K562 (cell line): ENCODE data around the gene ARHGAP22. TPM values are rescaled to one million over a fixed set of nuclear protein-coding genes. Genes with fewer than 3 reads are reported as not detected.

Experiments
- ASH1L ChIP-seq: fragments of 450-650 bp; IDR thresholded peaks from 2 replicates; pipeline ENCODE4 v1.6.1; 2018; ENCODE audit warnings: borderline replicate concordance, mild to moderate bottlenecking, low read depth; ENCODE audit not compliant: partially characterized antibody
- CLOCK ChIP-seq: fragments of 250-450 bp; sonication (Bioruptor Pico); IDR thresholded peaks from 2 replicates; pipeline ENCODE4 v1.4.0; 2020; ENCODE audit warnings: mild to moderate bottlenecking, moderate library complexity, borderline replicate concordance
- E2F3 ChIP-seq: fragments of 250-450 bp; sonication (Bioruptor Pico); IDR thresholded peaks from 2 replicates; pipeline ENCODE4 v1.4.0; 2020; ENCODE audit warnings: mild to moderate bottlenecking
- ETV6 ChIP-seq, 3 experiments: fragments of 150-350 bp in 1 of 3; sonication (generic) in 1 of 3; formaldehyde crosslinking in 1 of 3; IDR thresholded peaks; 2 replicates each; pipeline versions ENCODE4 v1.6.1 to v1.8.0; 2014 to 2022; ENCODE audit warnings: borderline replicate concordance in 2 of 3, low read depth in 2 of 3, antibody characterized with exemption in 1 of 3, low read length in 1 of 3, mild to moderate bottlenecking in 1 of 3, missing genetic modification reagents in 1 of 3
- FOXA1 ChIP-seq: fragments of 450-650 bp; IDR thresholded peaks from 2 replicates; pipeline ENCODE4 v1.6.1; 2016; ENCODE audit warnings: mild to moderate bottlenecking, borderline replicate concordance
- GTF2A2 ChIP-seq: IDR thresholded peaks from 2 replicates; pipeline ENCODE4 v1.6.1; 2016; ENCODE audit warnings: mild to moderate bottlenecking, missing genetic modification characterization, missing compliant biosample characterization
- ID3 ChIP-seq, 2 experiments: fragments of 250-450 bp in 1 of 2; fragments of 450-650 bp in 1 of 2; sonication (Bioruptor Pico) in 1 of 2; IDR thresholded peaks; 2 replicates each; pipeline versions ENCODE4 v1.6.1 to v1.8.0; 2016 to 2021; ENCODE audit warnings: mild to moderate bottlenecking in 2 of 2, moderate library complexity in 2 of 2, missing compliant biosample characterization in 1 of 2, missing genetic modification characterization in 1 of 2
- NR3C1 ChIP-seq: sonication (generic); formaldehyde crosslinking; IDR thresholded peaks from 2 replicates; pipeline ENCODE4 v1.8.1; 2022; ENCODE audit warnings: missing genetic modification reagents
- NRF1 ChIP-seq, 2 experiments: fragments of 450-650 bp; IDR thresholded peaks in 1 of 2; conservative IDR thresholded peaks in 1 of 2; 2 replicates each; pipeline ENCODE4 v1.6.1; 2014; ENCODE audit warnings: mild to moderate bottlenecking in 2 of 2
- RBBP5 ChIP-seq: fragments of 200-600 bp; sonication (generic); IDR thresholded peaks from 2 replicates; pipeline ENCODE4 v1.6.1; 2012; ENCODE audit warnings: borderline replicate concordance, mild to moderate bottlenecking, low read length, control low read depth, inconsistent platforms; ENCODE audit not compliant: insufficient read depth, poor library complexity, severe bottlenecking
- RBM39 ChIP-seq: fragments of 200-400 bp; formaldehyde crosslinking; optimal IDR thresholded peaks from 2 replicates; pipeline ENCODE3; 2018; ENCODE audit warnings: low read depth, low read length
- SAFB ChIP-seq: fragments of 200-400 bp; formaldehyde crosslinking; IDR thresholded peaks from 2 replicates; pipeline ENCODE4 v1.6.1; 2017; ENCODE audit warnings: low read depth, low read length, borderline replicate concordance
- ZNF318 ChIP-seq, 2 experiments: fragments of 450-650 bp; IDR thresholded peaks; 2 replicates each; pipeline ENCODE4 v1.6.1; 2016; ENCODE audit warnings: mild to moderate bottlenecking in 2 of 2, borderline replicate concordance in 1 of 2, low read depth in 1 of 2, moderate library complexity in 1 of 2
- polyA plus RNA-seq, 8 experiments: library from polyadenylated mRNA; depleted of rRNA in 4 of 8; stranded (reverse) in 5 of 8; unstranded in 3 of 8; fragments of >200 nt; fragmentation: Nextera tagmentation in 2 of 8; fragmentation: Illumina TruSeq in 1 of 8; extraction: Ambion mirVana in 2 of 8; extraction: Trizol in 1 of 8; gene quantifications; 2 replicates each; pipeline versions ENCODE4 v1.2.1 to v1.2.3, GENCODE V29; 2011 to 2014; ENCODE audit warnings: inconsistent platforms in 1 of 8, missing spikeins in 1 of 8
- total RNA-seq, 7 experiments: library from RNA; depleted of rRNA in 6 of 7; stranded (reverse); fragments of >200 nt in 6 of 7; fragmentation: Illumina TruSeq in 2 of 7; extraction: Trizol in 2 of 7; gene quantifications; 2 replicates each; pipeline versions ENCODE4 v1.2.1 to v1.2.3, GENCODE V29; 2011 to 2021; ENCODE audit warnings: low replicate concordance in 1 of 7

The ARHGAP22 gene
- total and polyA plus RNA-seq, 9 of the 15 experiments (the other 6 are each of a cell fraction or from before 2014, with no cell fraction given): 1.3 to 28.1 (median 12.7) TPM

- TF ChIP-seq ZNF318 (IDR thresholded peaks at IDR 0.05; ENCODE audit: borderline replicate concordance in 1 of 2, low read depth in 1 of 2): peak in 1 of 2 experiments; percentile 63; a peak in 1 of 4 replicates
- TF ChIP-seq RBM39: no peak
- peak; percentile 27 for TF ChIP-seq RBBP5
- peak; percentile 57 for TF ChIP-seq E2F3 (CRISPR knock-in tag)
- TF ChIP-seq ETV6 (IDR thresholded peaks at IDR 0.05; ENCODE audit: borderline replicate concordance in 1 of 2, low read depth in 2 of 2, low read length in 1 of 2): peak; percentile 57 to 84; a peak in 2 of 4 replicates
- peak; percentile 71; the same call in 1 of the 2 replicates for TF ChIP-seq ETV6 (CRISPR knock-in tag; IDR thresholded peaks at IDR 0.05; ENCODE audit: borderline replicate concordance)
- 0 out of 2 replicates have a peak, but pooled peaks have one; percentile 65 for TF ChIP-seq CLOCK (CRISPR knock-in tag)
- TF ChIP-seq NR3C1 (CRISPR knock-in tag): no peak
- peak; percentile 20 for TF ChIP-seq ASH1L
- peak in 1 of 2 experiments; percentile 53; a peak in 1 of 4 replicates for TF ChIP-seq NRF1 (conservative IDR thresholded peaks at IDR 0.05 in 1 of 2, IDR thresholded peaks at IDR 0.05 in 1 of 2)
- peak; percentile 56; the same call in 1 of the 2 replicates for TF ChIP-seq ID3 (CRISPR knock-in tag; IDR thresholded peaks at IDR 0.05)
- TF ChIP-seq ID3 (tag; IDR thresholded peaks at IDR 0.05): peak; percentile 99
- no peak for TF ChIP-seq FOXA1
- no peak for TF ChIP-seq SAFB
- no peak for TF ChIP-seq GTF2A2
Observed at GRCh38 chr10:48470115-48470892, 134.6 kb downstream of the ARHGAP22 start (continued).
